HUES48 (cell line): ENCODE data around the gene TNFSF9.
"Not testable (repeated sequence)": the region's sequence is repeated elsewhere in the genome, so short reads cannot be mapped to it uniquely, and the experiment has no call there.

Experiments used
- H3K27ac ChIP-seq: one replicate; pipeline ENCODE4 v1.7.0; 2013; ENCODE audit warnings: low read depth, low read length, inconsistent platforms
- H3K27me3 ChIP-seq: 2 replicates; pipeline ENCODE4 v1.6.1; 2013; ENCODE audit warnings: mild to moderate bottlenecking, low read length; ENCODE audit not compliant: control insufficient read depth, insufficient read depth
- H3K36me3 ChIP-seq: 2 replicates; pipeline ENCODE4 v1.6.1; 2013; ENCODE audit warnings: low read length; ENCODE audit not compliant: control insufficient read depth, insufficient read depth
- H3K4me1 ChIP-seq: 2 replicates; pipeline ENCODE4 v1.6.1; 2013; ENCODE audit warnings: mild to moderate bottlenecking, low read length; ENCODE audit not compliant: control insufficient read depth, insufficient read depth
- H3K4me3 ChIP-seq: 2 replicates; pipeline ENCODE4 v1.5.1; 2013; ENCODE audit warnings: mild to moderate bottlenecking, low read depth, low read length
- H3K9ac ChIP-seq: 2 replicates; pipeline ENCODE4 v1.6.1; 2013; ENCODE audit warnings: mild to moderate bottlenecking, low read depth, low read length, moderate library complexity
- H3K9me3 ChIP-seq: 2 replicates; pipeline ENCODE4 v1.6.1; 2013; ENCODE audit warnings: low read length; ENCODE audit not compliant: control insufficient read depth, insufficient read depth

The TNFSF9 gene

DNA sequence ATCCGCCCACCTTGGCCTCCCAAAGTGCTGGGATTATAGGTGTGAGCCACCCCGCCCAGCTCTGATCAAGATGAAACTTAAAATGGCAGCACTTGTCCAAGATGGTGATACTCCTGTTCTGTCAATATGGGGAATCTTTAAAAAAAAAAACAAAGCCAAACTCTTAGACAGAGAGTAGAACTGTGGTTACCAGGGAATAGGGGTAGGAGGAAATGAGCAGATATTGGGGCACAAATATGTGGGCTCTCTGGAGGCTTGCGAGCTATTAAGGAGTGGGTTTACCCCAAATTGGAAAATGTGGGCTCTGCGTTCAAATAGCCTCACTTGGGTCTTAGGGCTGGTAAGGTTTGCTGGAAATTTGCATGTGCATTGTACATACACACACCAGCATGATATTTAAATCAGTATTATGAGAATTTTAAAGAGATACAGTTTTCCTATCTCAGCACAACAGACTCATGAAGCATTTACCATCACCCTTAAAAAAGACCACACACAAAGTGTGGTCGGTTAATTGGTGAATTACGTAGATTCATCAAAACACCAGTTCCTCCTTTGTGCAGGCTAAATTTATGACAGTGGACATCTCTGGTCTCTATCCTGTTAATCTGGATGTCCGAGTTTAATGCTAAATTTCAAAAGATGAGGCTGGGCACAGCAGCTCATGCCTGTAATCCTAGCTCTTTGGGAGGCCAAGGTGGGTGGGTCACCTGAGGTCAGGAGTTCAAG is 48.8 kb downstream of the TNFSF9 start:
- Histone ChIP-seq H3K9me3 (peaks cover 26% of the 10 kb centered on the region), H3K4me3 (no peak overlapping the region), H3K9ac (no peak overlapping the region), H3K27me3 (no peaks in the 10 kb centered on the region), H3K36me3 (no peaks in the 10 kb centered on the region), H3K4me1 (no peaks in the 10 kb centered on the region), H3K27ac (no peak overlapping the region)

DNA sequence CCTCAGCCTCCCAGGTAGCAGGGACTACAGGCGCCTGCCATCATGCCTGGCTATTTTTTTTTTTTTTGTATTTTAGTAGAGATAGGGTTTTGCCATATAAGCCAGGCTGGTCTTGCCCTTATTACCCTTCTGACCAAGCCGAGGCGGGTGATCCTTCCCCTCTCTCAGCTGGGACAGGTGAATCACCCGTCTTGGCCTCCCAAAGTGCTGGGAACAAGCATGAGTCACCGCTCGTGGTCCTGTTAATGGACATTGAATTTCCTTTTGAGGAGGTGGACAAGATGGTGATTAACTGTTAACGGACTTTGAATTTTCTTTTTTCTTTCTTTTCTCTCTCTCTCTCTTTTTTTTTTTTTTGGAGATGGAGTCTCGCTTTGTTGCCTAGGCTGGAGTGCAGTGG is 49.5 kb downstream of the TNFSF9 start:
- peaks cover 3% of the 10 kb centered on the region; the same call in 1 of the 2 replicates for H3K27me3 ChIP-seq
- H3K4me3 ChIP-seq = no peak overlapping the region
- no peaks in the 10 kb centered on the region for H3K36me3 ChIP-seq
- H3K27ac ChIP-seq = no peak overlapping the region
- H3K9ac ChIP-seq = no peak overlapping the region
- H3K9me3 ChIP-seq = peaks cover 26% of the 10 kb centered on the region
- H3K4me1 ChIP-seq = no peaks in the 10 kb centered on the region

DNA sequence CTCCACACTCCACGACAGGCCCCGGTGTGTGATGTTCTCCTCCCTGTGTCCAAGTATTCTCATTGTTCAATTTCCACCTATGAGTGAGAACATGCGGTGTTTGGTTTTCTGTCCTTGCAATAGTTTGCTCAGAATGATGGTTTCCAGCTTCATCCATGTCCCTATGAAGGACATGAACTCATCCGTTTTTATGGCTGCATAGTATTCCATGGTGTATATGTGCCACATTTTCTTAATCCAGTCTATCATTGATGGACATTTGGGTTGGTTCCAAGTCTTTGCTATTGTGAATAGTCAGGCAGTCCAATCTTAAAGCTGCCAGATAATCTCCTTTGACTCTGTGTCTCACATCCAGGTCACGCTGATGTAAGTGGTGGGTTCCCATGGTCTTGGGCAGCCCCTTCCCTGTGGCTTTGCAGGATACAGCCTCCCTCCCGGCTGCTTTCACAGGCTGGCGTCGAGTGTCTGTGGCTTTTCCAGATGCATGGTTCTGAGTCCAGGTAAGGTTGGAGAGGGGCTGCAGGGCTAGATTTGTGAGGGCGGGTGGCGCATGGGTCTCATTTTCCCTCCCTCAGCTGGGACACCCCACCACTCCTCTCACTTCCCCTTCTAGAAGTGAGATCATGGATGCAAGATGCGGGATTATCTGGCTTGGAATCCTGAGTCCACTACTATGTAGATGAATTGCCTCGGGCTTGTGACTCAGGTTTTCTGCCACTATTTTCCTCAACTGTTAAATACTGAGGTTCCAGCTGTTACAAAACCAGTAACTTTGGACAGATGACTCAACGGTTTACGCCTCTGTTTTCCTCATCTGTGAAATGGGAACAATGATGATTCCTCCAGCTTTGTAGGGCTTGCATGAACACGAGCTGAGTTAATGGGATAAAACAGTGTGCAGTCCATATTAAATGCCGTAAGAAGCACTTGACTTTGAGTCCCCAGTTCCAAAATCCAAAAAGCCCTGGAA is 52.0 kb downstream of the TNFSF9 start:
- not testable (repeated sequence) for H3K27ac ChIP-seq, H3K36me3 ChIP-seq, H3K4me1 ChIP-seq, H3K9ac ChIP-seq, H3K4me3 ChIP-seq
- Histone ChIP-seq H3K9me3 (peaks cover 15% of the 10 kb centered on the region), H3K27me3 (peaks cover 28% of the 10 kb centered on the region)
